Left ventricle myocardium inferior (tissue), 1 donor: ENCODE results near the gene PCDHA12. TPM values are rescaled to one million over a fixed set of nuclear protein-coding genes. Genes with fewer than 3 reads are reported as not detected.
A peak's percentile ranks its signal among the peaks of the same experiment; 100 is the strongest.

Source experiments
- DNase-seq: peaks from one replicate; pipeline ENCODE4 v3.0.0-alpha.2; 2020
- H3K27ac ChIP-seq: fragments of 200-600 bp; replicated peaks from 2 replicates; pipeline ENCODE4 v1.8.0; 2021
- H3K27me3 ChIP-seq: fragments of 200-600 bp; 2 replicates; pipeline ENCODE4 v1.8.0; 2021; ENCODE audit warnings: low read depth
- H3K36me3 ChIP-seq: fragments of 200-600 bp; 2 replicates; pipeline ENCODE4 v1.8.0; 2021
- H3K4me1 ChIP-seq: fragments of 200-600 bp; 2 replicates; pipeline ENCODE4 v1.8.0; 2021
- H3K4me3 ChIP-seq: fragments of 200-600 bp; 2 replicates; pipeline ENCODE4 v1.8.0; 2021; ENCODE audit warnings: mild to moderate bottlenecking, moderate library complexity
- H3K9me3 ChIP-seq: fragments of 200-600 bp; replicated peaks from 2 replicates; pipeline ENCODE4 v1.8.0; 2021
- intact Hi-C: fragments of 100-400 bp; cut with micrococcal nuclease; formaldehyde crosslinking; loops from one replicate; pipeline ENCODE4 v1.11.0; 2022
- total RNA-seq: library from RNA; stranded (reverse); fragmentation: NEBNext Ultra II Directional; extraction: Animal tissue kit (Norgen Biotek cat#: 25700); gene quantifications from one replicate; pipeline ENCODE4 v1.2.1, GENCODE V29; 2021
- TF ChIP-seq, protein P1 (sequence below): fragments of 200-600 bp; IDR thresholded peaks from 2 replicates; pipeline ENCODE4 v1.8.0; 2021; ENCODE audit warnings: antibody characterized with exemption, mild to moderate bottlenecking, borderline replicate concordance
- donor health status: DM: no; HTN: yes; CAD: no; lungs with severe emphysema.

The PCDHA12 gene
- total RNA-seq, 1 donor from 2014 or later: not detected

DNA sequence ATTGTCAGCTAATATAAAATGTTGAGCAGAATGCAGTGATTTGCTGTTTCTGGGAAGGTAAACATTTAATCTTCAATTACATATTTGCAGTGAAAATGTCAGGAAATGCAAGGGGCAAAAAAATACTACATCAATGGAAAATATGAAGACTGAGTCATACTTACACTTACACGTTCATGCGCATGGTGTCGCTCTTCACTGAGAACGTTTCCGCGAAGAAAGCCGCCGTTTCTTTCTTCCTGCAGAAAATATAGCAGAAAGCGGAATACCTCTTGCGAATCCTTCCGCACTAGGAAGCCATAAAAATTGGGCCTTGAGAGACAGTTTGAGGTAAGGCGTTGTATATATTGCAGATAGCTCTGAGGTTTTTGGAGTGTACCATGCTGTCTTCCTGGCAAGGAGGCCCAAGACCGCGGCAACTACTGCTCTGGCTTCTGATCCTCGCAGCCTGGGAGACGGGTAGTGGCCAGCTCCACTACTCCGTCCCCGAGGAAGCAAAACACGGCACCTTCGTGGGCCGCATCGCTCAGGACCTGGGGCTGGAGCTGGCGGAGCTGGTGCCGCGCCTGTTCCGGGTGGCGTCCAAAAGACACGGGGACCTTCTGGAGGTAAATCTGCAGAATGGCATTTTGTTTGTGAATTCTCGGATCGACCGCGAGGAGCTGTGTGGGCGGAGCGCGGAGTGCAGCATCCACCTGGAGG, 6.9 kb downstream of the PCDHA12 start, which contains the start of gene PCDHA13:
Gene PCDHA13 (plus strand): TSS at position 236 of the 702 bp plus-strand sequence. CDS start 145 bp downstream, at position 381.
- intact Hi-C loops: no loop called here
- Histone ChIP-seq H3K27ac (no peak within 1 kb of the TSS), H3K9me3 (peaks cover 60% of the 10 kb centered on the region), H3K4me1 (no peaks in the 10 kb centered on the region), H3K36me3 (no peaks in the 10 kb centered on the region), H3K4me3 (peak within 1 kb of the TSS; percentile 18), H3K27me3 (peaks cover 75% of the 10 kb centered on the region)
- TF ChIP-seq, protein P1, sequence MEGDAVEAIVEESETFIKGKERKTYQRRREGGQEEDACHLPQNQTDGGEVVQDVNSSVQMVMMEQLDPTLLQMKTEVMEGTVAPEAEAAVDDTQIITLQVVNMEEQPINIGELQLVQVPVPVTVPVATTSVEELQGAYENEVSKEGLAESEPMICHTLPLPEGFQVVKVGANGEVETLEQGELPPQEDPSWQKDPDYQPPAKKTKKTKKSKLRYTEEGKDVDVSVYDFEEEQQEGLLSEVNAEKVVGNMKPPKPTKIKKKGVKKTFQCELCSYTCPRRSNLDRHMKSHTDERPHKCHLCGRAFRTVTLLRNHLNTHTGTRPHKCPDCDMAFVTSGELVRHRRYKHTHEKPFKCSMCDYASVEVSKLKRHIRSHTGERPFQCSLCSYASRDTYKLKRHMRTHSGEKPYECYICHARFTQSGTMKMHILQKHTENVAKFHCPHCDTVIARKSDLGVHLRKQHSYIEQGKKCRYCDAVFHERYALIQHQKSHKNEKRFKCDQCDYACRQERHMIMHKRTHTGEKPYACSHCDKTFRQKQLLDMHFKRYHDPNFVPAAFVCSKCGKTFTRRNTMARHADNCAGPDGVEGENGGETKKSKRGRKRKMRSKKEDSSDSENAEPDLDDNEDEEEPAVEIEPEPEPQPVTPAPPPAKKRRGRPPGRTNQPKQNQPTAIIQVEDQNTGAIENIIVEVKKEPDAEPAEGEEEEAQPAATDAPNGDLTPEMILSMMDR: peak; percentile 22
- DNase-seq: no peak

DNA sequence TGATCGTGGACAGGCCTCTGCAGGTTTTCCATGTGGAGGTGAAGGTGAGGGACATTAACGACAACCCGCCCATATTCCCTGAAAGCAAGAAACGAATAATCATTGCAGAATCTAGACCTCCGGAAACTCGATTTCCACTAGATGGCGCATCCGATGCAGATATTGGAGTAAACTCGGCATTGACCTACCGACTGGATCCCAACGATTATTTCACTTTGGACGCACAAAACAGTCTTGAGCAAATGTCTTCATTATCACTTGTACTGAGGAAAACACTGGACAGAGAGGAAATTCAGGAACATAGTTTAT, 7.4 kb downstream of the PCDHA12 start:
- H3K4me1 ChIP-seq: no peaks in the 10 kb centered on the region
- H3K27ac ChIP-seq: no peak overlapping the region
- peaks cover 70% of the 10 kb centered on the region for H3K27me3 ChIP-seq
- TF ChIP-seq, protein P1: no peak
- H3K9me3 ChIP-seq: peaks cover 55% of the 10 kb centered on the region
- peak overlapping the region; percentile 18 for H3K4me3 ChIP-seq
- intact Hi-C loops: no loop called here
- H3K36me3 ChIP-seq: no peaks in the 10 kb centered on the region
- DNase-seq: no peak

DNA sequence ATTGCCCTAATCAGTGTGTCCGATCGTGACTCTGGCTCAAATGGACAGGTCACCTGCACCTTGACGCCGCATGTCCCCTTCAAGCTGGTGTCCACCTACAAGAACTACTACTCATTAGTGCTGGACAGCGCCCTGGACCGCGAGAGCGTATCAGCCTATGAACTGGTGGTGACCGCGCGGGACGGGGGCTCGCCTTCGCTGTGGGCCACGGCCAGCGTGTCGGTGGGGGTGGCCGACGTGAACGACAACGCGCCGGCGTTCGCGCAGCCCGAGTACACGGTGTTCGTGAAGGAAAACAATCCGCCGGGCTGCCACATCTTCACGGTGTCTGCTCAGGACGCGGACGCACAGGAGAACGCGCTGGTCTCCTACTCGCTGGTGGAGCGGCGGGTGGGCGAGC, 8.3 kb downstream of the PCDHA12 start:
- TF ChIP-seq, protein P1: no peak
- no peak overlapping the region for H3K27ac ChIP-seq
- no peaks in the 10 kb centered on the region for H3K4me1 ChIP-seq
- H3K27me3 ChIP-seq: peaks cover 63% of the 10 kb centered on the region
- H3K4me3 ChIP-seq: no peak overlapping the region
- H3K36me3 ChIP-seq: no peaks in the 10 kb centered on the region
- intact Hi-C loops: no loop called here
- peaks cover 54% of the 10 kb centered on the region for H3K9me3 ChIP-seq
- no peak for DNase-seq

DNA sequence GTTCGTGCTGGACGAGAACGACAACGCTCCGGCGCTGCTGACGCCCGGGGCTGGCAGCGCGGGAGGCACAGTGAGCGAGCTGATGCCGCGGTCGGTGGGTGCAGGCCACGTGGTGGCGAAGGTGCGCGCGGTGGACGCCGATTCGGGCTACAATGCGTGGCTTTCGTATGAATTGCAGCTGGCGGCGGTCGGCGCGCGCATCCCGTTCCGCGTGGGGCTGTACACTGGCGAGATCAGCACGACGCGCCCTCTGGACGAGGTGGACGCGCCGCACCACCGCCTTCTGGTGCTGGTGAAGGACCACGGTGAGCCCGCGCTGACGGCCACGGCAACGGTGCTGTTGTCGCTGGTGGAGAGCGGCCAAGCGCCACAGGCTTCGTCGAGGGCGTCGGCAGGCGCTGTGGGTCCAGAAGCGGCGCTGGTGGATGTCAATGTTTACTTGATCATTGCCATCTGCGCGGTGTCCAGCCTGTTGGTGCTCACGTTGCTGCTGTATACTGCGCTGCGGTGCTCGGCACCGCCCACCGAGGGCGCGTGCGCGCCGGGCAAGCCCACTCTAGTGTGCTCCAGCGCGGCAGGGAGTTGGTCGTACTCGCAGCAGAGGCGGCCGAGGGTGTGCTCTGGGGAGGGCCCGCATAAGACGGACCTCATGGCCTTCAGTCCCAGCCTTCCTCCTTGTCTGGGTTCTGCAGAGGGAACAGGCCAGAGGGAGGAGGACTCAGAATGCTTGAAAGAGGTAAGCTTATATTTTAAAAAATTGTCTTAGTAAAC, 9.0 kb downstream of the PCDHA12 start:
- TF ChIP-seq, protein P1: no peak
- Histone ChIP-seq H3K9me3 (peaks cover 51% of the 10 kb centered on the region), H3K4me3 (no peak overlapping the region), H3K27me3 (peaks cover 56% of the 10 kb centered on the region), H3K27ac (no peak overlapping the region), H3K4me1 (no peaks in the 10 kb centered on the region), H3K36me3 (no peaks in the 10 kb centered on the region)
- no peak for DNase-seq
- intact Hi-C loops: no loop called here

DNA sequence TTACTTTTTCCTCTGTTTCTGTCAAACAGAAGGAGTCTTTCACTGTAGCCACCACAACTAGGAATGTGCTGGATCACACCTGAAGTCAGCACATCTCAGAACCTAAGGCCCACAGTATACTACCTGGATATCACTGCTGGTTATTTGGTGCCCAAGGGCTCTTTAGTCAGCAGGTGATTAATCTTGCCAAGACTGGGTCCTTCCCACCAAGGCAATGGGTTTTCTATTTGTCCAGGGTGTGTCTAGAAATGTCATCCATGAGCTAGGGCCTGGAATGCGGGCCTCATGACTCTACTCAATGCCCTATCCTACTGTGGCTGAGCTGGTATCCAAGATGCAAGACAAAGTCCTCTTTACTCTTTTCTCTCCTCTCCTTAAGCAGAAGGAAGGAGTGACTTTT, 41.2 kb downstream of the PCDHA12 start:
- peaks cover 15% of the 10 kb centered on the region for H3K27me3 ChIP-seq
- no peak overlapping the region for H3K27ac ChIP-seq
- H3K9me3 ChIP-seq: peaks cover 57% of the 10 kb centered on the region
- no peaks in the 10 kb centered on the region for H3K36me3 ChIP-seq
- TF ChIP-seq, protein P1: no peak
- intact Hi-C loops: no loop called here
- no peak overlapping the region for H3K4me3 ChIP-seq
- H3K4me1 ChIP-seq: no peaks in the 10 kb centered on the region
- DNase-seq: no peak
